ENCODE results near the gene GC. TPM values are rescaled to one million over a fixed set of nuclear protein-coding genes. Genes with fewer than 3 reads are reported as not detected.

The GC gene
- total RNA-seq, 6 experiments from 2014 or later: 2,822 to 4,781 (median 3,863) TPM

DNA sequence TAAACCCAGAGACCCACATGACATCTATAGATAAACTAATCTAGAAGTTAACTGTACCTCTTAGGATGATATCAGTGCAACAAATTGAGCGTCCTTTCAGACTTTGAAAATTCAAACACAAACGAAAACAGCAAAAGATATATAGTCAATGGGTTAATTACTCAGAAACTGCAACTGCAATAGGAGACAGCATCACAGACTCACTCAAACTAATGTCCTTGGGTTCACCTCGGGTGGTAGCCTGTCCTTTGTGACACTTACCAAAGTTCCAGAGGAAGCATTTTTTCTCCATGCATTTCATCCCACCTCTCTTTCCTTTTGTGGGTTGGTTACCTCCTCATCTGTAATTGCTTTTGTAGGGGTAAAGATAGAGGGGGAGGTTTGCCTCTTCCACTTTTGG, 9.7 kb downstream of the GC start:
- Histone ChIP-seq H3K4me1 (peaks cover 0 to 32% (median 7%) of the 10 kb centered on the region in 4 donors), H3K27me3 (no peaks in the 10 kb centered on the region), H3K36me3 (peaks cover 0 to 8% (median 4%) of the 10 kb centered on the region in 4 donors), H3K9me3 (no peaks in the 10 kb centered on the region), H3K4me3 (peak overlapping the region in 2 of 3 donors; percentile 25 to 34), H3K27ac (peak overlapping the region in 2 of 3 donors; percentile 30 to 65)
- 20% methylated on average over 3 of the region's 3 CpGs for WGBS (ENCODE audit: insufficient coverage, low coverage, low lambda C conversion rate, missing lambda C conversion rate)
- no peak for TF ChIP-seq POLR2A (IDR thresholded peaks at IDR 0.05)
- TF ChIP-seq, protein P1, sequence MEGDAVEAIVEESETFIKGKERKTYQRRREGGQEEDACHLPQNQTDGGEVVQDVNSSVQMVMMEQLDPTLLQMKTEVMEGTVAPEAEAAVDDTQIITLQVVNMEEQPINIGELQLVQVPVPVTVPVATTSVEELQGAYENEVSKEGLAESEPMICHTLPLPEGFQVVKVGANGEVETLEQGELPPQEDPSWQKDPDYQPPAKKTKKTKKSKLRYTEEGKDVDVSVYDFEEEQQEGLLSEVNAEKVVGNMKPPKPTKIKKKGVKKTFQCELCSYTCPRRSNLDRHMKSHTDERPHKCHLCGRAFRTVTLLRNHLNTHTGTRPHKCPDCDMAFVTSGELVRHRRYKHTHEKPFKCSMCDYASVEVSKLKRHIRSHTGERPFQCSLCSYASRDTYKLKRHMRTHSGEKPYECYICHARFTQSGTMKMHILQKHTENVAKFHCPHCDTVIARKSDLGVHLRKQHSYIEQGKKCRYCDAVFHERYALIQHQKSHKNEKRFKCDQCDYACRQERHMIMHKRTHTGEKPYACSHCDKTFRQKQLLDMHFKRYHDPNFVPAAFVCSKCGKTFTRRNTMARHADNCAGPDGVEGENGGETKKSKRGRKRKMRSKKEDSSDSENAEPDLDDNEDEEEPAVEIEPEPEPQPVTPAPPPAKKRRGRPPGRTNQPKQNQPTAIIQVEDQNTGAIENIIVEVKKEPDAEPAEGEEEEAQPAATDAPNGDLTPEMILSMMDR (IDR thresholded peaks at IDR 0.05): no peak
- DNase-seq: no peak
- peak; percentile 9 to 32 (median 24) for ATAC-seq
- intact Hi-C loops (cut with DNase I): no loop called here

DNA sequence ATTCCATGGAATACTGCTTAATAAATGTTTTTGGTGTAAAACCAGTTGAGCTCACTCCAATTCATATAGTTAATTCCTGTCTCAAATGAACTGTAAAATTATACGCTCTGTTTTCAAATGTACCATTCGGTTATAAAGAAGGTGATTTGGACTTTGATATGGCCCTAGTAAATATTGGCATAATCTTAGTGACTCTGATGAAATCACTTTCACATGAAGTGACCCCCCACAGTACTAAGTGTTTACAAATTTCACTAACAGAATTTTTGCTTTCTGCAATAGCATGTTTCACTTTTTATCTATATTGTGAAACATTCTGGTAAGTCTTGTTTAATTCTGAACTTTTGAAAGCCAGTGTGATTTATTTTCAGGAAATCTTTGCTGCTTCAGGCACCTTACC, 10.9 kb downstream of the GC start:
- intact Hi-C loops (cut with DNase I): no loop called here
- TF ChIP-seq POLR2A (IDR thresholded peaks at IDR 0.05): no peak
- TF ChIP-seq, protein P1 (IDR thresholded peaks at IDR 0.05): no peak
- Histone ChIP-seq H3K27ac (peak overlapping the region; percentile 30 to 65 (median 48)), H3K27me3 (no peaks in the 10 kb centered on the region), H3K4me1 (peaks cover 0 to 27% (median 7%) of the 10 kb centered on the region in 4 donors), H3K36me3 (peaks cover 0 to 19% (median 8%) of the 10 kb centered on the region in 4 donors), H3K4me3 (peak overlapping the region in 2 of 3 donors; percentile 28 to 44), H3K9me3 (no peaks in the 10 kb centered on the region)
- ATAC-seq (peak; percentile 60 to 76 (median 64)), DNase-seq (no peak)
- 47% methylated on average over 2 of the region's 2 CpGs for WGBS (ENCODE audit: insufficient coverage, low coverage, low lambda C conversion rate, missing lambda C conversion rate)

DNA sequence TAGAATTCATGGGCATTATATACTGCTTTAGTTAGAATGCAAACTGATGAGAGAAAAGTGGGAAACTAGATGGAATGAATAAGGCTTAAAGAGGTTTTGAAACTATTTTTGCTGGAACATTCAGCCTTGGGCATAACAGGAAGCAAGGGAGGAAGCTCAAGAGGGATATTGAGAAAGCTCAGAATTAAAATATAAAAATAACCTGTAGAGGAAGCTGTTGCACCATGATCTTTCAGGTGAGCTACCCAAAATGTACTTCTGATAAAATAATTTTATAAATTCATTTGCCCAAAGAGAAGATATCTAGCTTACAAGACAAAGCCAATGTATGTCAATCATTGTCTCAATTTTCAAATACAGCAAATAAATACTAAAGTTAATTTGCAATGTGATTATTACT, 11.3 kb downstream of the GC start:
- peak; percentile 9 to 38 (median 20) for ATAC-seq
- H3K4me1 ChIP-seq: peaks cover 0 to 23% (median 7%) of the 10 kb centered on the region in 4 donors
- H3K27ac ChIP-seq: peak overlapping the region; percentile 30 to 65 (median 48)
- DNase-seq: no peak
- peaks cover 0 to 23% (median 10%) of the 10 kb centered on the region in 4 donors for H3K36me3 ChIP-seq
- no peaks in the 10 kb centered on the region for H3K9me3 ChIP-seq
- TF ChIP-seq, protein P1 (IDR thresholded peaks at IDR 0.05): peak; percentile 20 to 38 (median 29)
- no peak for TF ChIP-seq POLR2A (IDR thresholded peaks at IDR 0.05)
- intact Hi-C loops (cut with DNase I): no loop called here
- H3K4me3 ChIP-seq: peak overlapping the region; percentile 6 to 44 (median 28)
- H3K27me3 ChIP-seq: no peaks in the 10 kb centered on the region

DNA sequence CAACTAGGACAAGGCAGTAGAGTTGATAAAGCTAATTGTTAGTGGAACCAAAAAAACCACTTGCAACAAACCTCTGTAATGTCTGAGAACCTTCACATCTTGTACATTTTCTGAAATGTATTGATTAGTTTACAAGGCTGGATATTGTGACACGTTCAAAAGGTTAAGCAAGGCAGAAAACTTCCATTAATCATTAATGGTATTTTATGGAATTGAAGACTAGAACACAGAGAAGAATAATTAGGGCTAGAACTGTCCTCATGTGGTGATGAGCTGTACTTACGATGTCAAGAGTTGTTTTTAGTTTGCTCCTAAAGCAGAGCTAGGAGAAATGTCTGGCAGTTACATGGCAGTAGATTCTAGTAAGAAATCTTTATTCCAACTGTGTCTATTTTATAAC, 12.3 kb downstream of the GC start:
- ATAC-seq: peak; percentile 34 to 61 (median 46)
- H3K27me3 ChIP-seq: no peaks in the 10 kb centered on the region
- WGBS (ENCODE audit: insufficient coverage, low coverage, low lambda C conversion rate, missing lambda C conversion rate): 16% methylated on average over 2 of the region's 2 CpGs

More for the DNA sequence above, 12.3 kb downstream of the GC start:
- DNase-seq: no peak
- peak overlapping the region; percentile 6 to 44 (median 28) for H3K4me3 ChIP-seq
- peak overlapping the region; percentile 30 to 65 (median 48) for H3K27ac ChIP-seq
- TF ChIP-seq, protein P1 (IDR thresholded peaks at IDR 0.05): peak in 1 of 4 donors; percentile 9
- peak; percentile 14 for TF ChIP-seq POLR2A (IDR thresholded peaks at IDR 0.05)
- H3K36me3 ChIP-seq: peaks cover 0 to 29% (median 13%) of the 10 kb centered on the region in 4 donors
- no peaks in the 10 kb centered on the region for H3K9me3 ChIP-seq
- intact Hi-C loops (cut with DNase I): no loop called here
- H3K4me1 ChIP-seq: peaks cover 0 to 14% (median 6%) of the 10 kb centered on the region in 4 donors
